ENCODE results near the gene SARDH.
A peak's percentile ranks its signal among the peaks of the same experiment; 100 is the strongest.

Gene SARDH

GRCh38 chr9:133658442-133659431, 79.4 kb downstream of the SARDH start (continued):
- TF ChIP-seq ZBTB11 (tag by site-specific recombination; conservative IDR thresholded peaks at IDR 0.05; ENCODE audit: low read depth) (no peak), ZNF174 (tag by site-specific recombination; IDR thresholded peaks at IDR 0.05) (no peak), ZNF148 (tag by site-specific recombination; IDR thresholded peaks at IDR 0.05; ENCODE audit: borderline replicate concordance) (no peak), PRDM1 (tag by site-specific recombination; IDR thresholded peaks at IDR 0.05) (no peak), MZF1 (tag by site-specific recombination; IDR thresholded peaks at IDR 0.05; ENCODE audit: borderline replicate concordance) (no peak), INSM2 (tag by site-specific recombination; IDR thresholded peaks at IDR 0.05) (no peak), ZNF169 (tag by site-specific recombination; IDR thresholded peaks at IDR 0.05) (no peak), KLF8 (tag by site-specific recombination; IDR thresholded peaks at IDR 0.05) (0 out of 2 replicates have a peak, but pooled peaks have one; percentile 24), ZNF416 (tag by site-specific recombination; IDR thresholded peaks at IDR 0.05) (no peak), KLF10 (tag by site-specific recombination; IDR thresholded peaks at IDR 0.05) (peak; percentile 82), ZNF658 (tag by site-specific recombination; IDR thresholded peaks at IDR 0.05) (no peak), SCRT1 (tag by site-specific recombination; IDR thresholded peaks at IDR 0.05; ENCODE audit: borderline replicate concordance) (no peak), ZNF555 (tag by site-specific recombination; conservative IDR thresholded peaks at IDR 0.05) (no peak), ZNF2 (tag by site-specific recombination; IDR thresholded peaks at IDR 0.05) (no peak), FEZF1 (tag by site-specific recombination; IDR thresholded peaks at IDR 0.05) (peak; percentile 76), EGR2 (tag by site-specific recombination; IDR thresholded peaks at IDR 0.05; ENCODE audit: low read depth) (peak; percentile 96), ZNF366 (tag by site-specific recombination; conservative IDR thresholded peaks at IDR 0.05) (no peak), ZNF670 (tag by site-specific recombination; IDR thresholded peaks at IDR 0.05; ENCODE audit: low read depth) (no peak), ZNF175 (tag by site-specific recombination; IDR thresholded peaks at IDR 0.05) (no peak), KLF7 (tag by site-specific recombination; IDR thresholded peaks at IDR 0.05; ENCODE audit: borderline replicate concordance) (peak; percentile 87), HOXC10 (CRISPR knock-in tag; IDR thresholded peaks at IDR 0.05) (no peak), ZFP69B (tag by site-specific recombination; IDR thresholded peaks at IDR 0.05) (peak; percentile 49; the same call in 1 of the 2 replicates), SALL2 (tag by site-specific recombination; IDR thresholded peaks at IDR 0.05; ENCODE audit: borderline replicate concordance) (no peak), ZNF596 (tag by site-specific recombination; IDR thresholded peaks at IDR 0.05) (no peak), ZNF37A (tag by site-specific recombination; IDR thresholded peaks at IDR 0.05) (no peak), ZNF184 (tag by site-specific recombination; IDR thresholded peaks at IDR 0.05) (no peak), SETDB1 (IDR thresholded peaks at IDR 0.05; ENCODE audit: insufficient read length, low read length) (no peak), ZNF350 (tag by site-specific recombination; IDR thresholded peaks at IDR 0.05) (no peak), ZBTB48 (tag by site-specific recombination; IDR thresholded peaks at IDR 0.05) (peak; percentile 20; the same call in 1 of the 2 replicates)
- TF ChIP-seq, protein P1, sequence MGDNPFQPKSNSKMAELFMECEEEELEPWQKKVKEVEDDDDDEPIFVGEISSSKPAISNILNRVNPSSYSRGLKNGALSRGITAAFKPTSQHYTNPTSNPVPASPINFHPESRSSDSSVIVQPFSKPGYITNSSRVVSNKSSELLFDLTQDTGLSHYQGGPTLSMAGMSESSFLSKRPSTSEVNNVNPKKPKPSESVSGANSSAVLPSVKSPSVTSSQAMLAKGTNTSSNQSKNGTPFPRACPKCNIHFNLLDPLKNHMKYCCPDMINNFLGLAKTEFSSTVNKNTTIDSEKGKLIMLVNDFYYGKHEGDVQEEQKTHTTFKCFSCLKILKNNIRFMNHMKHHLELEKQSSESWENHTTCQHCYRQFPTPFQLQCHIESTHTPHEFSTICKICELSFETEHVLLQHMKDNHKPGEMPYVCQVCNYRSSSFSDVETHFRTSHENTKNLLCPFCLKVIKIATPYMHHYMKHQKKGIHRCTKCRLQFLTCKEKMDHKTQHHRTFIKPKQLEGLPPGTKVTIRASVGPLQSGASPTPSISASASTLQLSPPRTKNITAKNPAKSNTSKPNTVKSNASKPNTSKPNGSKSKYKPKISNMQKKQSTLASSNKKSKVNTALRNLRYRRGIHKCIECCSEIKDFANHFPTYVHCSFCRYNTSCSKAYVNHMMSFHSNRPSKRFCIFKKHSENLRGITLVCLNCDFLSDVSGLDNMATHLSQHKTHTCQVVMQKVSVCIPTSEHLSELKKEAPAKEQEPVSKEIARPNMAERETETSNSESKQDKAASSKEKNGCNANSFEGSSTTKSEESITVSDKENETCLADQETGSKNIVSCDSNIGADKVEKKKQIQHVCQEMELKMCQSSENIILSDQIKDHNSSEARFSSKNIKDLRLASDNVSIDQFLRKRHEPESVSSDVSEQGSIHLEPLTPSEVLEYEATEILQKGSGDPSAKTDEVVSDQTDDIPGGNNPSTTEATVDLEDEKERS (tag by site-specific recombination; IDR thresholded peaks at IDR 0.05) = no peak

Measured in HEK293 (cell line).